PC-3 (cell line): Measurements from ENCODE around the gene STK32C. TPM values are rescaled to one million over a fixed set of nuclear protein-coding genes. Genes with fewer than 3 reads are reported as not detected.

Experiments
- ATAC-seq: fragments of 200-7000 bp; cut with Tn5 transposase; 2 replicates; pipeline ENCODE4 v1.9.1; 2020; ENCODE audit warnings: mild to moderate bottlenecking, moderate library complexity
- BruUV-seq: library from RNA; stranded (reverse); fragments of 400-500 nt; replicated peaks from 2 replicates; lab custom pipeline; 2021; lab: Mats Ljungman, UMichigan
- CTCF ChIA-PET: fragments of 300-600 bp; sonication (Branson Sonifier 250); formaldehyde crosslinking; loops from one replicate; lab custom pipeline; 2022; ENCODE audit warnings: antibody characterized with exemption; lab: Charles Lee
- POLR2A ChIA-PET: fragments of 300-600 bp; sonication (Branson Sonifier 250); formaldehyde crosslinking; loops from one replicate; lab custom pipeline; 2022; ENCODE audit warnings: antibody characterized with exemption; ENCODE audit not compliant: unreplicated experiment; lab: Charles Lee
- DNase-seq: peaks from one replicate; pipeline ENCODE4 v3.0.0-alpha.2; 2015
- H2AFZ ChIP-seq: fragments of 300-600 bp; sonication (generic); 2 replicates; pipeline ENCODE4 v1.6.0; 2016; ENCODE audit warnings: antibody characterized with exemption, low read length
- H3F3A ChIP-seq: fragments of 300-600 bp; sonication (generic); one replicate; pipeline ENCODE4 v1.6.0; 2017; ENCODE audit warnings: antibody characterized with exemption, low read length, control low read depth, mild to moderate bottlenecking; ENCODE audit not compliant: unreplicated experiment
- H3K27ac ChIP-seq: fragments of 300-600 bp; sonication (generic); 2 replicates; pipeline ENCODE4 v1.5.1; 2016; ENCODE audit warnings: mild to moderate bottlenecking, low read length
- H3K27me3 ChIP-seq: fragments of 300-600 bp; sonication (generic); 2 replicates; pipeline ENCODE4 v1.6.1; 2016; ENCODE audit warnings: low read length, mixed read lengths
- H3K36me3 ChIP-seq: fragments of 300-600 bp; sonication (generic); 2 replicates; pipeline ENCODE4 v1.6.1; 2016; ENCODE audit warnings: low read depth, mixed run types, low read length, mixed read lengths
- H3K4me1 ChIP-seq: fragments of 300-600 bp; sonication (generic); 2 replicates; pipeline ENCODE4 v1.5.1; 2016; ENCODE audit warnings: low read length; ENCODE audit not compliant: insufficient read depth
- H3K4me2 ChIP-seq: fragments of 300-600 bp; sonication (generic); 2 replicates; pipeline ENCODE4 v1.6.0; 2016; ENCODE audit warnings: low read length
- H3K4me3 ChIP-seq: fragments of 300-600 bp; sonication (generic); 2 replicates; pipeline ENCODE4 v1.5.1; 2016; ENCODE audit warnings: mild to moderate bottlenecking, low read length, mixed read lengths
- H3K79me2 ChIP-seq: fragments of 300-600 bp; sonication (generic); 2 replicates; pipeline ENCODE4 v1.6.1; 2017; ENCODE audit warnings: low read length, mixed read lengths
- H3K9ac ChIP-seq: fragments of 300-600 bp; sonication (generic); 2 replicates; pipeline ENCODE4 v1.6.0; 2016; ENCODE audit warnings: mild to moderate bottlenecking, low read length
- H3K9me2 ChIP-seq: fragments of 300-600 bp; sonication (generic); replicated peaks from 2 replicates; pipeline ENCODE4 v1.6.1; 2016; ENCODE audit warnings: mixed run types, low read length, mixed read lengths
- H3K9me3 ChIP-seq: fragments of 300-600 bp; sonication (generic); 2 replicates; pipeline ENCODE4 v1.6.1; 2016; ENCODE audit warnings: low read length, mixed read lengths
- H4K20me1 ChIP-seq: fragments of 300-600 bp; sonication (generic); 2 replicates; pipeline ENCODE4 v1.6.1; 2016; ENCODE audit warnings: low read length, mixed read lengths
- EZH2 ChIP-seq: fragments of 300-600 bp; sonication (generic); IDR thresholded peaks from one replicate; pipeline ENCODE4 v1.6.1; 2017; ENCODE audit warnings: antibody characterized with exemption, mild to moderate bottlenecking, low read length; ENCODE audit not compliant: unreplicated experiment
- EZH2phosphoT487 ChIP-seq: fragments of 300-600 bp; sonication (generic); IDR thresholded peaks from 2 replicates; pipeline ENCODE4 v1.6.1; 2018; ENCODE audit warnings: mild to moderate bottlenecking, antibody characterized with exemption, low read length, borderline replicate concordance
- intact Hi-C: fragments of 100-400 bp; cut with micrococcal nuclease; formaldehyde crosslinking; loops from 2 replicates; pipeline ENCODE4 v1.9.0; 2023
- total RNA-seq: library from RNA; depleted of rRNA; stranded (reverse); fragments of >200 nt; gene quantifications from 2 replicates; pipeline ENCODE4 v1.2.3, GENCODE V29; 2014
- TF ChIP-seq, protein P1 (sequence below): fragments of 300-600 bp; sonication (generic); conservative IDR thresholded peaks from 2 replicates; pipeline ENCODE4 v1.5.1; 2017; ENCODE audit warnings: antibody characterized with exemption, low read depth, mild to moderate bottlenecking, low read length

The STK32C gene
- total RNA-seq, 1 experiment from 2014 or later: 28.3 TPM

DNA sequence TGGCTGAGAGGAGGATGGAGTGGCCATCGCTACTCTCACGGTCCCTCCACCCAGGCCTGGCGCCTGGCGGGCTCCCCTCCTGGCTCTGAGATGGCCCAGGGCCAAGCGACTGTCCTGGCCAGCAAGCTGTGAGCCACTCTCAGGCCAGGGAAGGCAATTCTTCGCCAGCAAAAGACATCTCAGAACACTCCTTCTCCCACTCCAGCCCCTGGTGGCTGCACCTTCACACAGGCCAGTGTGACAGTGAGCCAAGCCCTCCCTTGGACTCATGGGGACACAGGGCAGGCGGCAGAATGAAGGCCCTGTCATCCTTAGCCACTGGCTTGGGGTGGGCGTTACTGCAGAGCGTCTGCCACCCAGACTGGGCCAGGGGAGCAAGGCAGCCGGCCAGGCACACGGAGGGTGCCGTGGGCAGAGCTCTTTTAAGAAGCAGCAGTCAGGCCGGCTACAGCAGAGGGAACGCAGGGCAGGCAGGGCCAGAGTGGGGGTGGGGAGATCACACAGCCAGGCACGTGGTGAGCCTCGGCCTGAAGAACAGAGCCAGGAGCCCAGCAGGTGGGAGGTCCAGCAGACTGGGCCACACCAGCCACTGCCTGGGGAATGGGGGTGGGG lies 14.4 kb downstream of the STK32C start:
- ChIA-PET POLR2A (no interaction called here), CTCF (no interaction called here)
- Histone ChIP-seq H4K20me1 (no peaks in the 10 kb centered on the region), H3K79me2 (no peaks in the 10 kb centered on the region), H3K4me2 (no peak overlapping the region), H3F3A (no peaks in the 10 kb centered on the region), H3K9ac (no peak overlapping the region), H3K27ac (no peak overlapping the region), H3K4me3 (no peak overlapping the region), H3K9me2 (no peaks in the 10 kb centered on the region), H3K4me1 (no peaks in the 10 kb centered on the region), H3K9me3 (0 out of 2 replicates have a peak, but pooled peaks cover 2% of the 10 kb centered on the region), H3K27me3 (no peaks in the 10 kb centered on the region), H2AFZ (no peak overlapping the region), H3K36me3 (no peaks in the 10 kb centered on the region; the same call in 1 of the 2 replicates)
- TF ChIP-seq, protein P1, sequence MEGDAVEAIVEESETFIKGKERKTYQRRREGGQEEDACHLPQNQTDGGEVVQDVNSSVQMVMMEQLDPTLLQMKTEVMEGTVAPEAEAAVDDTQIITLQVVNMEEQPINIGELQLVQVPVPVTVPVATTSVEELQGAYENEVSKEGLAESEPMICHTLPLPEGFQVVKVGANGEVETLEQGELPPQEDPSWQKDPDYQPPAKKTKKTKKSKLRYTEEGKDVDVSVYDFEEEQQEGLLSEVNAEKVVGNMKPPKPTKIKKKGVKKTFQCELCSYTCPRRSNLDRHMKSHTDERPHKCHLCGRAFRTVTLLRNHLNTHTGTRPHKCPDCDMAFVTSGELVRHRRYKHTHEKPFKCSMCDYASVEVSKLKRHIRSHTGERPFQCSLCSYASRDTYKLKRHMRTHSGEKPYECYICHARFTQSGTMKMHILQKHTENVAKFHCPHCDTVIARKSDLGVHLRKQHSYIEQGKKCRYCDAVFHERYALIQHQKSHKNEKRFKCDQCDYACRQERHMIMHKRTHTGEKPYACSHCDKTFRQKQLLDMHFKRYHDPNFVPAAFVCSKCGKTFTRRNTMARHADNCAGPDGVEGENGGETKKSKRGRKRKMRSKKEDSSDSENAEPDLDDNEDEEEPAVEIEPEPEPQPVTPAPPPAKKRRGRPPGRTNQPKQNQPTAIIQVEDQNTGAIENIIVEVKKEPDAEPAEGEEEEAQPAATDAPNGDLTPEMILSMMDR: no peak
- TF ChIP-seq EZH2: no peak
- no TSS peak for BruUV-seq
- DNase-seq (no peak), ATAC-seq (no peak)
- intact Hi-C loops: no loop called here

DNA sequence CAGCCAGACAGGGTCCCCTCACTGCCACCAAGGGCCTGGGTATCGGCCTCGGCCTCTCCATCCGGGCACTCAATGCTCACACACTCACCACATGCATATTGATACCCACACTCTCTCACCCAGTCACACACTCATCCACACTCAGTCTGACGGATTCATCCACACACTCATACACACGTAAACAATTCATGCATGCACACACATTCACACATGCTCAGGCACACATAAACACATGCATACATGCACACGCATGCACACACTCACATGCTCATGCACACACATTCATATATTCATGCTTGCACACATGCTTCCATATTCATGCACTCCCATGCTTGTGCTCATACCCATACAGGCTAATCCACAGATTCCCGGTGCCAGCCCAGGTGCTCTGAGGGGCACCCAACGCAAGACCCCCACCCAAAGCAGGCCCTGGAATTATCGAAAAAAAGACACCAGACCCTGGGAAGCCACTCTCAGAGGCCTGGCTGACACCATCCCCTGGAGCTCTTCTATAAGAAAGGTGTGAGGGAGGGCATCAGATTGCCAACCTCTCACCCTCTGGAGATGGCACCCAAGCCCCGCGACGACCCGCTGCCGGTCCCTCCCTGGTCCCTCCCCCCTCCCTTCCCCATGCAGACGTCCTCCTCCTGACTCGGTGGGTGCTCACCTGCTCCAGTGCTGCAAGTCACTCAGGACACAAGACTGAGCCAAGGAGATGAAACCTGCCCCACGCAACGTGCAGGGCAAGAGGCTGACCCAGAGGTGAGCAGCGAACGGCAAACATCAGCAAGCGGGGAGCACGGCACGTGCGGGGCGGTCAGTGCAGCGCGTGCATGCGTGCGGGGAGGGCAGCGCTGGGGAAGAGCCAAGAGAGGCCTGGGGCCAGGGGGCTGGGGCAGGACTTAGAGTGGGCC lies 15.2 kb downstream of the STK32C start:
- H3K36me3 ChIP-seq: no peaks in the 10 kb centered on the region; the same call in 1 of the 2 replicates
- H3K9me3 ChIP-seq: 0 out of 2 replicates have a peak, but pooled peaks cover 2% of the 10 kb centered on the region
- H3K79me2 ChIP-seq: no peaks in the 10 kb centered on the region
- no peak overlapping the region for H2AFZ ChIP-seq
- no peak overlapping the region for H3K4me3 ChIP-seq
- ChIA-PET CTCF (no interaction called here), POLR2A (no interaction called here)
- intact Hi-C loops: no loop called here
- TF ChIP-seq EZH2phosphoT487 (no peak), EZH2 (no peak)
- TF ChIP-seq, protein P1: no peak
- H3K27ac ChIP-seq: no peak overlapping the region
- ATAC-seq: no peak
- H3K4me2 ChIP-seq: no peak overlapping the region
- H3F3A ChIP-seq: no peaks in the 10 kb centered on the region
- no peaks in the 10 kb centered on the region for H3K4me1 ChIP-seq
- H3K9me2 ChIP-seq: no peaks in the 10 kb centered on the region
- H3K27me3 ChIP-seq: no peaks in the 10 kb centered on the region
- no peak overlapping the region for H3K9ac ChIP-seq
- no peaks in the 10 kb centered on the region for H4K20me1 ChIP-seq
- no TSS peak for BruUV-seq
- no peak for DNase-seq
